H1 (cell line): ENCODE results near the gene CCDC110. TPM values are rescaled to one million over a fixed set of nuclear protein-coding genes. Genes with fewer than 3 reads are reported as not detected.

ENCODE experiments used
- CTCF ChIA-PET: fragments of 300-600 bp; sonication (Branson Sonifier 250); formaldehyde crosslinking; loops from one replicate; lab custom pipeline; 2021; ENCODE audit not compliant: partially characterized antibody; lab: Charles Lee
- POLR2A ChIA-PET: fragments of 300-600 bp; sonication (Branson Sonifier 250); formaldehyde crosslinking; loops from one replicate; lab custom pipeline; 2021; ENCODE audit warnings: inconsistent platforms; ENCODE audit not compliant: partially characterized antibody; lab: Charles Lee
- DNase-seq, 2 experiments: peaks; one replicate each; pipeline versions ENCODE4 v3.0.0 to v3.0.0-alpha.2; 2010 to 2022; ENCODE audit warnings: low spot score in 2 of 2, low read depth in 1 of 2, mixed read lengths in 1 of 2
- FAIRE-seq: peaks from 2 replicates; lab custom pipeline; 2011; peaks lifted over from hg19 to GRCh38; lab: Jason Lieb, UNC
- H2AFZ ChIP-seq: 2 replicates; pipeline ENCODE4 v1.8.1; 2012; ENCODE audit warnings: low read length, inconsistent platforms
- H2AK5ac ChIP-seq: 2 replicates; pipeline ENCODE4 v1.6.1; 2013; ENCODE audit warnings: low read depth, low read length
- H2BK120ac ChIP-seq: replicated peaks from 2 replicates; pipeline ENCODE3; 2013; ENCODE audit warnings: low read depth, low read length, inconsistent platforms
- H2BK12ac ChIP-seq: 2 replicates; pipeline ENCODE4 v1.6.1; 2013; ENCODE audit warnings: low read depth, low read length
- H2BK15ac ChIP-seq: 2 replicates; pipeline ENCODE4 v1.6.1; 2013; ENCODE audit warnings: low read length
- H2BK20ac ChIP-seq: 2 replicates; pipeline ENCODE4 v1.6.1; 2013; ENCODE audit warnings: low read length
- H2BK5ac ChIP-seq: 2 replicates; pipeline ENCODE4 v1.6.1; 2013; ENCODE audit warnings: low read depth, low read length
- H3K14ac ChIP-seq: 2 replicates; pipeline ENCODE4 v1.6.1; 2013; ENCODE audit warnings: inconsistent platforms; ENCODE audit not compliant: insufficient read length
- H3K18ac ChIP-seq: 2 replicates; pipeline ENCODE4 v1.6.1; 2013; ENCODE audit warnings: low read length; ENCODE audit errors: extremely low read depth
- H3K23ac ChIP-seq: 2 replicates; pipeline ENCODE4 v1.6.1; 2013; ENCODE audit warnings: inconsistent platforms; ENCODE audit not compliant: insufficient read length
- H3K23me2 ChIP-seq: 2 replicates; pipeline ENCODE4 v1.6.1; 2013; ENCODE audit warnings: low read depth, low read length
- H3K27ac ChIP-seq: 2 replicates; pipeline ENCODE4 v1.6.1; 2011; ENCODE audit warnings: low read depth, low read length, inconsistent platforms
- H3K27me3 ChIP-seq, 4 experiments: replicated peaks in 1 of 4; 1 replicate in 1 of 4; 2 replicates in 3 of 4; pipeline versions ENCODE4 v1.6.1 to v1.8.1; 2011 to 2013; ENCODE audit warnings: low read length in 3 of 4, mild to moderate bottlenecking in 3 of 4, inconsistent platforms in 2 of 4, mixed read lengths in 2 of 4, moderate library complexity in 1 of 4; ENCODE audit not compliant: control insufficient read depth in 3 of 4, insufficient read depth in 3 of 4; ENCODE audit errors: extremely low read depth in 1 of 4
- H3K36me3 ChIP-seq, 4 experiments: 2 replicates each; pipeline versions ENCODE4 v1.6.1 to v1.8.1; 2011 to 2013; ENCODE audit warnings: mild to moderate bottlenecking in 4 of 4, low read length in 3 of 4, moderate library complexity in 2 of 4, control low read depth in 1 of 4, inconsistent platforms in 1 of 4; ENCODE audit not compliant: insufficient read depth in 4 of 4, control insufficient read depth in 2 of 4
- H3K4ac ChIP-seq: replicated peaks from 2 replicates; pipeline ENCODE3; 2013; ENCODE audit warnings: low read length, low read depth, mixed read lengths, inconsistent platforms; ENCODE audit not compliant: insufficient read length
- H3K4me1 ChIP-seq, 4 experiments: replicated peaks in 1 of 4; 1 replicate in 1 of 4; 2 replicates in 3 of 4; pipeline versions ENCODE4 v1.6.1 to v1.8.1; 2011 to 2013; ENCODE audit warnings: low read length in 3 of 4, inconsistent platforms in 2 of 4, mixed read lengths in 1 of 4; ENCODE audit not compliant: insufficient read depth in 4 of 4, control insufficient read depth in 3 of 4
- H3K4me2 ChIP-seq, 2 experiments: 2 replicates each; pipeline versions ENCODE4 v1.6.1 to v1.8.1; 2011 to 2013; ENCODE audit warnings: low read depth in 2 of 2, low read length in 2 of 2, control low read depth in 1 of 2, inconsistent platforms in 1 of 2, mild to moderate bottlenecking in 1 of 2; ENCODE audit not compliant: insufficient read depth in 1 of 2
- H3K4me3 ChIP-seq, 4 experiments: fragments of 200-600, 300-600 bp in 1 of 4; sonication (generic), shearing (Covaris generic), sonication (Bioruptor Twin) in 1 of 4; 2 replicates each; pipeline versions ENCODE4 v1.5.1 to v1.8.1; 2011 to 2016; ENCODE audit warnings: low read length in 4 of 4, low read depth in 3 of 4, control low read depth in 2 of 4, inconsistent platforms in 2 of 4, mild to moderate bottlenecking in 2 of 4, mixed read lengths in 1 of 4, moderate library complexity in 1 of 4; ENCODE audit not compliant: insufficient read depth in 2 of 4; ENCODE audit errors: extremely low read depth in 1 of 4
- H3K56ac ChIP-seq: replicated peaks from 2 replicates; pipeline ENCODE3; 2013; ENCODE audit warnings: low read depth, mild to moderate bottlenecking, mixed read lengths, low read length, inconsistent platforms; ENCODE audit not compliant: insufficient read length
- H3K79me1 ChIP-seq: 2 replicates; pipeline ENCODE4 v1.6.1; 2013; ENCODE audit warnings: low read depth, low read length, control low read depth
- H3K79me2 ChIP-seq, 2 experiments: 2 replicates each; pipeline versions ENCODE4 v1.6.1 to v1.8.1; 2012 to 2013; ENCODE audit warnings: low read length in 2 of 2, mild to moderate bottlenecking in 2 of 2, inconsistent platforms in 1 of 2; ENCODE audit not compliant: insufficient read depth in 2 of 2, control insufficient read depth in 1 of 2
- H3K9ac ChIP-seq, 4 experiments: replicated peaks in 1 of 4; 1 replicate in 1 of 4; 2 replicates in 3 of 4; pipeline versions ENCODE4 v1.6.1 to v1.8.1; 2011 to 2013; ENCODE audit warnings: low read depth in 3 of 4, low read length in 3 of 4, control low read depth in 2 of 4, mild to moderate bottlenecking in 2 of 4, moderate library complexity in 2 of 4, inconsistent platforms in 1 of 4; ENCODE audit errors: extremely low read depth in 1 of 4
- H3K9me3 ChIP-seq, 2 experiments: 2 replicates each; pipeline versions ENCODE4 v1.6.1 to v1.8.1; 2012 to 2013; ENCODE audit warnings: mild to moderate bottlenecking in 2 of 2, moderate library complexity in 2 of 2, control low read depth in 1 of 2, inconsistent platforms in 1 of 2, low read depth in 1 of 2, low read length in 1 of 2, mixed read lengths in 1 of 2; ENCODE audit not compliant: insufficient read depth in 2 of 2
- H4K20me1 ChIP-seq, 2 experiments: replicated peaks in 1 of 2; 2 replicates each; pipeline versions ENCODE3 to v1.8.1; 2011 to 2013; ENCODE audit warnings: inconsistent platforms in 2 of 2, low read length in 2 of 2, mild to moderate bottlenecking in 1 of 2; ENCODE audit not compliant: insufficient read depth in 2 of 2, control insufficient read depth in 1 of 2
- H4K5ac ChIP-seq: 2 replicates; pipeline ENCODE4 v1.6.1; 2013; ENCODE audit warnings: low read length, low read depth, mixed read lengths, inconsistent platforms; ENCODE audit not compliant: insufficient read length
- H4K8ac ChIP-seq: 2 replicates; pipeline ENCODE4 v1.8.0; 2013; ENCODE audit warnings: mild to moderate bottlenecking, moderate library complexity, low read length, inconsistent platforms; ENCODE audit not compliant: insufficient read depth; ENCODE audit errors: extremely low read depth
- H4K91ac ChIP-seq: replicated peaks from 2 replicates; pipeline ENCODE3; 2013; ENCODE audit warnings: low read length, mixed read lengths, inconsistent platforms; ENCODE audit not compliant: insufficient read length
- ATF2 ChIP-seq: IDR thresholded peaks from 2 replicates; pipeline ENCODE4 v1.6.1; 2012; ENCODE audit warnings: low read length, inconsistent platforms
- ATF3 ChIP-seq: IDR thresholded peaks from 2 replicates; pipeline ENCODE4 v1.6.1; 2011; ENCODE audit warnings: low read depth, mild to moderate bottlenecking, low read length; ENCODE audit not compliant: insufficient read depth
- CEBPB ChIP-seq: IDR thresholded peaks from 2 replicates; pipeline ENCODE4 v1.6.1; 2012; ENCODE audit warnings: low read depth, low read length
- CHD1 ChIP-seq: IDR thresholded peaks from 2 replicates; pipeline ENCODE4 v1.6.1; 2012; ENCODE audit warnings: low read depth, low read length, improper control_type of control experiment
- KDM1A ChIP-seq: fragments of 200-600, 300-600 bp; sonication (generic); IDR thresholded peaks from 2 replicates; pipeline ENCODE4 v1.7.1; 2016; ENCODE audit warnings: mild to moderate bottlenecking, low read length, borderline replicate concordance
- POU5F1 ChIP-seq: IDR thresholded peaks from 2 replicates; pipeline ENCODE4 v1.6.1; 2011; ENCODE audit warnings: low read depth, mild to moderate bottlenecking, low read length, moderate library complexity
- RAD21 ChIP-seq, 2 experiments: IDR thresholded peaks in 1 of 2; conservative IDR thresholded peaks in 1 of 2; 2 replicates each; pipeline ENCODE4 v1.6.1; 2011; ENCODE audit warnings: low read depth in 2 of 2, low read length in 2 of 2, improper control_type of control experiment in 1 of 2, inconsistent platforms in 1 of 2, mild to moderate bottlenecking in 1 of 2, moderate library complexity in 1 of 2
- SAP30 ChIP-seq: fragments of 300-600 bp; sonication (generic); IDR thresholded peaks from 2 replicates; pipeline ENCODE4 v1.7.1; 2012; ENCODE audit warnings: low read length, moderate library complexity, mild to moderate bottlenecking, inconsistent platforms; ENCODE audit not compliant: insufficient read depth, insufficient replicate concordance
- SP4 ChIP-seq: IDR thresholded peaks from 2 replicates; pipeline ENCODE4 v1.6.1; 2012; ENCODE audit warnings: low read length, inconsistent platforms
- YY1 ChIP-seq: IDR thresholded peaks from 2 replicates; pipeline ENCODE4 v1.6.1; 2011; ENCODE audit warnings: low read depth, mild to moderate bottlenecking, low read length
- WGBS, 2 experiments: shearing (Covaris generic) in 1 of 2; methylation state at CpG; one replicate each; pipeline versions ENCODE4 v1.1.6 to v1.1.7; 2013 to 2015; ENCODE audit warnings: low lambda C conversion rate in 2 of 2, mixed read lengths in 2 of 2, inconsistent platforms in 1 of 2, low coverage in 1 of 2, missing lambda C conversion rate in 1 of 2; ENCODE audit not compliant: insufficient replicate concordance in 2 of 2, insufficient coverage in 1 of 2, insufficient read length in 1 of 2; ENCODE audit errors: extremely low coverage in 1 of 2, missing lambda C conversion rate in 1 of 2; 5-methylcytosine and 5-hydroxymethylcytosine counted together
- polyA plus RNA-seq, 7 experiments: library from polyadenylated mRNA; depleted of rRNA in 3 of 7; stranded (reverse) in 5 of 7; unstranded in 2 of 7; fragments of >200 nt in 5 of 7; fragments of 200-250 nt in 2 of 7; gene quantifications; 1 replicate in 5 of 7; 2 replicates in 1 of 7; 4 replicates in 1 of 7; pipeline versions ENCODE4 v1.2.1 to v1.2.3, GENCODE V29; 2011 to 2013; ENCODE audit warnings: missing spikeins in 2 of 7, mixed read lengths in 2 of 7
- total RNA-seq: library from RNA; stranded (reverse); fragmentation: NEBNext Ultra II Directional; extraction: Animal tissue kit (Norgen Biotek cat#: 25700); gene quantifications from 2 replicates; pipeline ENCODE4 v1.2.1, GENCODE V29; 2021

The CCDC110 gene
- total and polyA plus RNA-seq, 2 of the 8 experiments (the other 6 are each of a cell fraction or from before 2014, with no cell fraction given), result 0.33 to 3.1 TPM

- Histone ChIP-seq H2BK15ac (no peak overlapping the region), H3K56ac (no peak overlapping the region), H3K36me3 (no peaks in the 10 kb centered on the region), H3K79me2 (no peaks in the 10 kb centered on the region), H4K20me1 (no peaks in the 10 kb centered on the region), H2AFZ (no peak overlapping the region), H3K18ac (no peak overlapping the region), H3K27ac (no peak overlapping the region), H3K4ac (no peak overlapping the region), H3K23ac (no peak overlapping the region), H4K8ac (no peak overlapping the region), H3K27me3 (peaks cover 0 to 2% (median 0%) of the 10 kb centered on the region in 4 experiments; a peak in 2 of 7 replicates), H3K9ac (no peak overlapping the region), H3K9me3 (peaks cover 0 to 6% of the 10 kb centered on the region in 2 experiments; a peak in 1 of 4 replicates), H3K4me3 (no peak overlapping the region), H3K14ac (no peak overlapping the region), H2BK120ac (no peak overlapping the region), H3K79me1 (no peaks in the 10 kb centered on the region), H3K4me1 (no peaks in the 10 kb centered on the region), H2BK12ac (no peak overlapping the region), H4K5ac (no peak overlapping the region), H4K91ac (no peak overlapping the region), H2BK20ac (no peak overlapping the region), H3K4me2 (no peak overlapping the region), H2AK5ac (no peak overlapping the region), H2BK5ac (no peak overlapping the region), H3K23me2 (no peaks in the 10 kb centered on the region)
- POLR2A ChIA-PET, result no interaction called here
- no peak for FAIRE-seq
- TF ChIP-seq ATF2, result no peak
- no peak for TF ChIP-seq POU5F1
- no peak for TF ChIP-seq SP4
- no peak for TF ChIP-seq KDM1A
- TF ChIP-seq RAD21 (IDR thresholded peaks at IDR 0.05 in 1 of 2, conservative IDR thresholded peaks at IDR 0.05 in 1 of 2; ENCODE audit: low read depth in 2 of 2, low read length in 2 of 2), result no peak
- TF ChIP-seq ATF3, result no peak
- TF ChIP-seq YY1, result no peak
- no peak for TF ChIP-seq CEBPB
- no peak for TF ChIP-seq SAP30
- no peak for TF ChIP-seq CHD1
- CTCF ChIA-PET, result interaction anchor here (0.9 kb wide), 1 partner anchor 110 kb away, joined by 4 read pairs; no protein-coding TSS in a partner anchor
- 89% methylated on average over 2 of the region's 2 CpGs; no CpG with 5 or more reads in 1 of the 2 experiments for WGBS, 2 experiments
- DNase-seq, result no peak
These were observed 17.1 kb upstream of the CCDC110 start for GRCh38 chr4:185488650-185489049.
